ENCODE measurements around the gene NTRK1. TPM values are rescaled to one million over a fixed set of nuclear protein-coding genes. Genes with fewer than 3 reads are reported as not detected.

The NTRK1 gene
- polyA plus RNA-seq, 1 donor, result 0.37 TPM

DNA sequence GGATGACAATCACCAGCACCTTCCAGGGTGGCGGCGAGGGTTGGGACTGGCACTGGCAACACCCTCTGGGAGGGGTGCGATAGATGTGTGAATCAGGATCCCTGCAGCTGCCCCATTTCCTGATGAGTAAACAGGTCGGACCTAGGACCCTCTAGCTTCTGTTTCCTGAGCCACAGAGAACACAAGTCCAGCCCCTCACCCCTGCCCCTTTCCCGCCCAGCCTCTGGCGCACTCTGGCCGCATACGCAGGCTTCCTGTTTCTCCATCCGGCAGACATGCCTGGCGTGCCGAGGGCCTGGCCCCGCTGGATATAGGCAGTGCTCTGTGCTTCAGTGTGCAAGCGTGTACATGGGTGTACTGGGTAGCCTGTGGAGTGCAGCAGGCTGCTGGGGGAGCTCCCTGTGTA is 37.5 kb downstream of the NTRK1 start:
- DNase-seq (ENCODE audit: low read depth), result no peak

DNA sequence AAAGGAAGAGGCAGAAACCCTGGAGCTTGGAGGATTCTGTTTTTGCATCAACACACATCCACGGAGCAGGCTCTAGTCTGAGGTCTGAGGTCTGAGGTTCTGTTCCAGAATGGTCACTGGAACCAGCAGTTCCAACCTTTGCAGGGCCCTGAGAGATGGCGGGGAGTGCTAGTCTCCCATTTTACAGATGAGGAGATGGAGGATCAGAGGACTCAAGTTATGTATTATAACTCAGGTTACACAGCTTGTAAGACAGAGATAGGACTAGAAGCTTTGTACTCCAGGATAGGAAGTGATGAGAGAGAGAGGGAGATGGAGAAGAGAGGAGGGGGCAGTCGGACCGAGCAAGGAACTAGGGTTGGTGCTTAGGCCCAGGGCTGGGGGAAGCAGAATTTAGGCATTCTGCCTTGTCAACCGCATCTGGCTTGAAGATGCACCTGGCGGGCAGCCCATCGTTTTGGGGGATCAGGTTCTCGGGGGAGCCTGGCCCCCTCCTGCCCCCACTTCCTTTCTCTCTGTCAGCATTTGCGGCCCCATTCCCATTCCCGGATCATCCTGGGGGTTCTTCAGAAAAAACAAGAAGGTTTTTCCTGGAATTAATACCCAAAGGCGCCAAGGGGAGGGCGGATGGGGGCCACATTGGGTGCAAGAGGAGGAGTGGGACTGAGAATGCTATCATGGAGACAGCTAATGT is 38.5 kb downstream of the NTRK1 start:
- no peak for DNase-seq (ENCODE audit: low read depth)

DNA sequence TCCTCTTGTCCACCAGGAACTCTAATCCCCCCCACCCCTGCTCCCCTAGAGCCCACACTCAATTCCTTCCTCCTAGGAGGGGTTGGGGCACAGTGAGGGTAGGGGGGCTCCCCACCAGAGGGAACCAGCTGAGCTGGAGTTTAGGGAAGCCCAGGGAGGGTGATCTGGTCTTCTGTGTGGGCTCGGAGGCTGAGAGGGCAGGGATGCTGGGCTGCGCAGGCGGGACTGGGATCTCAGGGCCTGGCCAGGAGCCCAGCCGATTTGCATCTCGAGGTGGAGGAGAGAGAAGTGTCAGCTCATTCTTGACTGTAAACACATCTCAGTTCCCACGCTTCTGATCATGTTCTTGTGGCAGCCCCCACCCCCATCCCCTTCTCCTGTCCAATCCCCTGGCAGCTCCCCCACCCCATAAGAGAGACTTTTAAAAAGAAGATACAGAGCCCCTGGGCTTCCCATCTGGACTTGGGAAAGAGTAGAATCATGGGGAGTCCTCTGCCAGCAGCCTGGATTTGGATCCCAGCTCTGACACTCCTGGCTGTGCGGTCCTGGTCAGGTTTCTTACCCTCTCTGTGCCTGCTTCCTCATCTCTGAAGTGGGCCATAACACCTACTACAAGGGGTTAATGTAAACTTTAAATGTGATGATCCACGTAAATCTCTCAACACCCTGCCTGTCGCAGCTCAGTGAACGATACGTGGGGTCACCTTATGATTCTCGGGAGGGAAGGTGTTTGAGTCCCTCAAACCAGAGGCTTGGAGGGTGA is 39.5 kb downstream of the NTRK1 start:
- DNase-seq (ENCODE audit: low read depth), result no peak

DNA sequence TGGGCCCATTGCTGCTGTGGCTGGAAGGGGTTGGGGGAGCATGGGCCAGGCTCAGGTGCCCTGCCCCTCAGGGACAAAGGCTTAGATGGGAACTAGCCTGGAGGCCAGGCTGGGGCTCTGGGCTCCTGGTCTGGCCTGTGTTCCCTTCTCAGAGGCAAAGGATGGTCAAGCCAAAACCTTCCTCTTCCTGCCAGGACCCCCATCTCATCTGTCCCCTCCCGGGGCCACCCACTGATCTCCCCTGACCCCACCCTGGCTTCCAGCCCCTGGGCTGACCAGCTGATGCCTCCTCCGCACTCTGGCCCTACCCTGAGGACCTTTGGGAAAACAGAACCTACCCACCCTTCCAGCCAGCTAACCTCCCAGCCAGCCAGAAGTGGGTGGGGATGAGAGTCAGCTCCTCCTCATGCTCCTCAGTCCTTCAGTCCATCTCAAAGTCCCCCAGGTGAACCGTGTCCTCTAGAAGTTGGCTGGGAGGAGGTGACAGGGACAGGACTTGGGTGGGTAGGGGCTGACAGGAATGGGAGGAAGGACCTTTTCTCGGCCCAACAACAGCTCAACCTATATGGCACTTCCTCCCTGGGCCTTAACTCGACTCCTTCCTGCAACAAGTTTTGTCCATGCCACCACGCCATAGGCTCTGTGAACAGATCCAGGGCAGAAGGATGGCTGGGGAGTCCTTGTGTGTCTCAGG is 40.4 kb downstream of the NTRK1 start:
- no peak for DNase-seq (ENCODE audit: low read depth)

DNA sequence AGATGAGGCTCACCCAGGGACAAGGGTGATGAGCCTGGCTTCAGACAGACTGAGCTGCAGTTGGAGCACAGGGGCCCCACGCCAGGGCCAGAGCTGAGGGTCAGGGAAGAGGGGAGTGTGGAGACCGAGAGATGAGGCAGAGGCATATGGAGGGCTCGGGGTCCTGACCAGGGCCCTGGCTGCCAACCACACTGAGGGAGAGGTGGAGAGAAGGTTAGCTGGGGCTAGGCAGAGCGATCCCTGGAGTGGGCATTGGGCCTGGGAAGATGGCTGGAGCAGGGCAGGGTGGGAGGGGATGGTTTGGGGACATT is 40.9 kb downstream of the NTRK1 start:
- no peak for DNase-seq (ENCODE audit: low read depth)

DNA sequence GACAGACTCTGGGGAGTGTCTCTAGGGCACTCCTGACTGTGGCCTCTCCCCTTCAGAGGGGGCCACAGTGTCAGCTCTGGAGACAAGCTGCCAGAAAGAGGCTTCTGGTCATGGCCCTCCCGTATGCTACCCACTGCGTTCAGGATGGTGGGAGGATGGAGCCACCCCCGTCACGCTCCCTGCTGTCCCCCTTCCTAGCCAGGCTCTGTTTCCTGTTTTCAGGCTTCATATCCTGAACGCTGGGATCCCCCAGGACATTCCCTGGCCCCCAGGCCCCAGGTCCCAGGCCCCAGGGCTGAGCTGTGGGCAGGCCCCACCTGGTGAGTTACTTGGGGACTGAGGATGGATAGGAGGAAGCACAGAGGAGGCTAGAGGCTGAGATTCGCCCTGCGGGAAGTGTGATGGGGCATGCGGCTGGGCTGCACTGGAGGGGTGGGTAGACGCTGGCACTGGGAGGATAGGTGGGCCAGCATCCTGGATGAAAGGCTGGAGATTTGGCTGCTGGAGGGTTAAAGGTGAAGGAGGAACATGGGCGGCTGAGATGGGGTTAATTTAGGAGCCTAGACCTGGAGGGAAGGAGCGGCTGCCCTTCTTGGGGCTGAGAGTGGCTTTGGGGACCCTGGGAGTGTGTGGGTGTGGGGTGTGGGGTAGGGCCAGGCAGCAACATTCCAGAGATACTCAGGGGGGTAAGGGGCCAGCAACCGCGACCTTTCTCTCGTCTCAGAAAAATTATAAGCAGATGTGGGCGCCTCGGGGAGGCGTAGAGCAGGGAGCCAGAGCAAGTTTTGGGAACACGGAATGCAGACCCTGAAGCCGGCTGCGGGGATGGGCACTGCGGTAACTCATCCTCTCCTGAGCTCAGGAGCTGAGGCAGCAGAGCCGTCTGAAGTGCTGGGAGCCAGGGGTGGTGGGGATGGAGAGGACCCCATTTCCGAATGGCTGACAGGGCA is 41.6 kb downstream of the NTRK1 start:
- no peak for DNase-seq (ENCODE audit: low read depth)

DNA sequence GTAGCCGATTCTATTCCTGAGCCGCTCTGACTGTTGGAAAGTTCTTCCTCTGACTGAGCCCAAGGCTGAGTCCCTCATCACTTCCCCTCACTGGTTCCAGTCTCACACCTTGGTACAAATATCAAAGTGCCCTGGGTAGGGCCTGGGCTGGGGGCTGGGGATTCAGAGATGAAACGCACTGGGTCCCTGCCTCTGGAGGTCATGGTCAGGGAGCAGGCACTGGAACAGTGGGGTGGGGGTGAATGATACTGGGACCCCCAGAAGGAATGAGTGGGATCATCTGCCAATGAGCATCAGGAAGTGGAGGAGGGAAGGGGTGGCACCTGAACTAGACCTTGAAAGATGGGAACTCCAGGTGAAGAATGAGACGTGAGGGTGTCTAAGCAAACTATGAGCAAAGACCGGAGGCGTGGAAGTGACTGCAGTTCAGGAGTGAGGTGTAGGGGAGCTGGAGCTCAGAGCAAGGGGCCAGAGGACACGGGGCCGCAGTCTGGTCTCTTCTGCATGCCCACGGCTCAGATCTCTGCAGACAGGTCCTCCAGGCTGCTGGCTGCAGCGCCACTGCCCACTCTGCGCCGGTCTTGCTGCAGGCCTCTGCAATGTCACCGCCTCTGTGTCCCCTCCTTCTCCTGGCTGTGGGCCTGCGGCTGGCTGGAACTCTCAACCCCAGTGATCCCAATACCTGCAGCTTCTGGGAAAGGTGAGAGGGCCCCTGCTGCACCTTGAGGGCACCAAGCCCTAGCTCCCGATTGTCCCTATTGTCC is 42.8 kb downstream of the NTRK1 start:
- DNase-seq (ENCODE audit: low read depth), result no peak

DNA sequence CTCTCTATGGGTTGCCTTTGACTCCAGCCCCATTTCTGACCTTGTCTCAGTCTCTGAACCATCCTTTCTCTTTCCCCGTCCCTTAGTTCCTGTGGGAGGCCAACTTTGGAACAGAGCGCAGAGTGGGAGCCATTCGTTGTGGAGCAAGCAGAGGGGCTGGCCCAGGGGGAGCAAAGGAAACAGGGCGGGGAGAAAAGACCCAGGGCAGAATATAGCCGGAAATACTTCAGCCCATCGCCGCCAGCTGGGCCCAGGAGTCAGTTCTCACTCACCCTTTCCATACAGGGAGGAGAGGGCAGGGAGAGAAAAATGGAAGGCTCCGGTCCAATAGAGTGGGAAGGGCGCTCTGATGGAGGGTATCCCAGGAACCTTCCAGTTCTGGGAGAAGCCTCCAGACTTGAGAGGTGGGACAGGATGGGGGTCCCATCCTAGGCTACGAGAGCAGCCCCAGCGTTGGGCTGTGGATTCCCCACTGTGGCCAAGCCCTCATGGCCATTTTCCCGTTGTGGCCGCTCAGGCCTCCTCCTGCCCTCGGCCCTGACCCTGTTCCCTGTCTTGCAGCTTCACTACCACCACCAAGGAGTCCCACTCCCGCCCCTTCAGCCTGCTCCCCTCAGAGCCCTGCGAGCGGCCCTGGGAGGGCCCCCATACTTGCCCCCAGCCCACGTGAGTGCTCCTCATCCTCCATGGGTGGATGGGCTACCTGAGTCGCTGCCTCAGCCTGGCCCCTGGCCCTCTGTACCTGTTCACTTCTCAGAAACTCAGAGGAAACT is 43.7 kb downstream of the NTRK1 start:
- DNase-seq (ENCODE audit: low read depth), result no peak

DNA sequence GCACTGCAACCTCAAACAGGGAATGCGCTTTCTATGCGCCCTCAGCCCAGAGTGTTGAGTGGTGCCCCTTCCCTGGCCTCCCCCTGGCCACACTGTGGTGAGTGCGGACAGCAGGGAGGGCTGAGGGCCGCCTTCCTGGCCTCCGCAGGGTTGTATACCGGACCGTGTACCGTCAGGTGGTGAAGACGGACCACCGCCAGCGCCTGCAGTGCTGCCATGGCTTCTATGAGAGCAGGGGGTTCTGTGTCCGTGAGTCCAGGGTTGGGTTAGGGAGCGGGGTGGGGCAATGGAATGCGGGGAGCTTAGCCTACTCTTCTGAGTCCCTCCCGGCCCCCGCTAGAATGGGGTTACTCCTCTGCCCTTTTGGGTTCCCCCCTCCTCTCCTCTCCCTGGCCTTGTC is 44.5 kb downstream of the NTRK1 start:
- no peak for DNase-seq (ENCODE audit: low read depth)

DNA sequence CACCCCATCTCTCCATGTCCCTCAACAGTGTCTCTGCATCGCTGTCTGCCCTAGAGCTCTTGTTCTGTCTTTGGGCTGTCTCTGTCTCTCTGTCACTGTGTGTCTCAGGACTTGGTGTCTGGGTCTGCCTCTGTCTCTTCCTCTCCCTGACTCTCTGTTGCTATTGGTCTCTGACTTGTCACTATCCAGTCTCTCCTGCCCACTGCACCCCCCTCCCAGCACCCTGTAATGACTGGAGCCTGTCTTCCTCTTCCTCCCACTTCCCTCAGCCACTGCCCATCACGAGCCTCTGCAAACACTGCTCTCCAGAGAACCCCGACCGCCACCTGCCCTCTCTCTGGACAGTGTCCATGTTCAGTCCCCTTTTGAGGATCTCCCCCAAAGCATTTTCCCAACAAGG is 45.0 kb downstream of the NTRK1 start:
- no peak for DNase-seq (ENCODE audit: low read depth)

DNA sequence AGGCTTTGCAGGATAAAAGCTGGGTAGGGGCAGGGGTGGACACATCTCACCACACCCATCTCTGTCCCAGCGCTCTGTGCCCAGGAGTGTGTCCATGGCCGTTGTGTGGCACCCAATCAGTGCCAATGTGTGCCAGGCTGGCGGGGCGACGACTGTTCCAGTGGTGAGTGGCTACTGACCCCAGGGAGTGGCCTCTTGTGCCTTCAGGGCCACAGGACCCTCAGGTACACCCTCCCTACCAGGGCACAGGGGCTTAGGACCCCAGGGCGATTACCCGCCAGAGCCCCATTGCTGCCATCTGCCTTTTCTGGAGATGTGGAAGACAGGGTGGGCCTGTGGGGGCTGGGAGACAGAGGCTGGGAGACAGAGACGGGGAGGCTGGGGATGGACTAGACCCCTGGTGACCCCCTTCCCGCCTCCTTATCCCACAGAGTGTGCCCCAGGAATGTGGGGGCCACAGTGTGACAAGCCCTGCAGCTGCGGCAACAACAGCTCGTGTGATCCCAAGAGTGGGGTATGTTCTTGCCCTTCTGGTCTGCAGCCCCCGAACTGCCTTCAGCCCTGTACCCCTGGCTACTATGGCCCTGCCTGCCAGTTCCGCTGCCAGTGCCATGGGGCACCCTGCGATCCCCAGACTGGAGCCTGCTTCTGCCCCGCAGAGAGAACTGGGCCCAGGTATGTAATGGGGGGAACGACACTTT is 45.7 kb downstream of the NTRK1 start:
- no peak for DNase-seq (ENCODE audit: low read depth)

DNA sequence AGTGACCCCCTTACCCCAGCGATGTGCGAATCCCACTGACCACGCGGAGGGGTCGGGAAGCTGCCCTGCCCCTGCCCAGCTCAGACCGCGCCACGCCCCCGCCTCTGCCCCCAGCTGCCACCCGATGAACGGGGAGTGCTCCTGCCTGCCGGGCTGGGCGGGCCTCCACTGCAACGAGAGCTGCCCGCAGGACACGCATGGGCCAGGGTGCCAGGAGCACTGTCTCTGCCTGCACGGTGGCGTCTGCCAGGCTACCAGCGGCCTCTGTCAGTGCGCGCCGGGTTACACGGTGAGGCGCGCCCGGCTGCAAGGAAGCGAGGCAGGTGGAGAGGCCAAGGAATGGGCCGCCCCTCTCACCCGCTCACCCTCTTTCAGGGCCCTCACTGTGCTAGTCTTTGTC is 47.9 kb downstream of the NTRK1 start:
- DNase-seq (ENCODE audit: low read depth), result no peak

DNA sequence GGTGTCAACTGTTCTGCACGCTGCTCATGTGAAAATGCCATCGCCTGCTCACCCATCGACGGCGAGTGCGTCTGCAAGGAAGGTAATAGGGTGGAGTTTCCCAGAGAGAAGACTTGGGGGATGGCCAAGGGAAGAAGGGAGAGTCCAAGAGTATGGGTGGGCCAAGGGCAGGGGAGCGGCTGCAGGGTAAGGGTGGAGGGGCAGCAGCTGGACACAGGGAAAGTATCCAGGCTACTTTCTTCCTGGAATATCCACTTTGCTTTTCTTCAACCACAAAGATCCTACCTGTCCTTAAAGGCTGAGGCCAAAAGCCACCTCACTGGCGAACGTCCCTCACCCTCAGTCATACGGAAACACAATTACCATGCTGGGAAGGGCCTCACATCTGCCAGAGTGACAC is 48.3 kb downstream of the NTRK1 start:
- no peak for DNase-seq (ENCODE audit: low read depth)

DNA sequence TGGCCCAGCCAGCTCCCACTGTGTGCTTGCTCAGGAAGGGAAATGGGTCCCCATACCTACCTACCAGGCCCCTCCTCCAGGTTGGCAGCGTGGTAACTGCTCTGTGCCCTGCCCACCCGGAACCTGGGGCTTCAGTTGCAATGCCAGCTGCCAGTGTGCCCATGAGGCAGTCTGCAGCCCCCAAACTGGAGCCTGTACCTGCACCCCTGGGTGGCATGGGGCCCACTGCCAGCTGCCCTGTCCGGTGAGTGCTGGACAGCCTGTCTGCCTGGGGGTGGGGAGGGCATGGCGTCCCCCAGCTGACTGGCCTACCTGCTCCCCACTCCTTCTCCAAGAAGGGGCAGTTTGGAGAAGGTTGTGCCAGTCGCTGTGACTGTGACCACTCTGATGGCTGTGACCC is 49.0 kb downstream of the NTRK1 start:
- no peak for DNase-seq (ENCODE audit: low read depth)

DNA sequence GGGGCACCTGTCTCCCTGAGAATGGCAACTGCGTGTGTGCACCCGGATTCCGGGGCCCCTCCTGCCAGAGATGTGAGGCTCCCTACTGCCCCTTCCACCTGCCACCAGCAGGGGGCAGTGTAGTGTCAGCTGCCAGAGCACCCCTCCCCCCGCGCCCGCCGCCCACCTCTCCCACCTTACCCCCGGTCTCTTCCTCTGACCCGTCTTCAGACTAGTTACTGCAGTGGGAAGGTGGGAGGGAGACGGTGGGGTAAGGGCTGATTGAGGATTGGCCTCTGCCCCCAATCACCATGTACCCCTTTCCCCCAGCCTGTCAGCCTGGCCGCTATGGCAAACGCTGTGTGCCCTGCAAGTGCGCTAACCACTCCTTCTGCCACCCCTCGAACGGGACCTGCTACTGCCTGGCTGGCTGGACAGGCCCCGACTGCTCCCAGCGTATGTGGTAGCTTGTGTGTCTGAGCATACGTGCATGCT is 49.7 kb downstream of the NTRK1 start:
- DNase-seq (ENCODE audit: low read depth), result no peak

DNA sequence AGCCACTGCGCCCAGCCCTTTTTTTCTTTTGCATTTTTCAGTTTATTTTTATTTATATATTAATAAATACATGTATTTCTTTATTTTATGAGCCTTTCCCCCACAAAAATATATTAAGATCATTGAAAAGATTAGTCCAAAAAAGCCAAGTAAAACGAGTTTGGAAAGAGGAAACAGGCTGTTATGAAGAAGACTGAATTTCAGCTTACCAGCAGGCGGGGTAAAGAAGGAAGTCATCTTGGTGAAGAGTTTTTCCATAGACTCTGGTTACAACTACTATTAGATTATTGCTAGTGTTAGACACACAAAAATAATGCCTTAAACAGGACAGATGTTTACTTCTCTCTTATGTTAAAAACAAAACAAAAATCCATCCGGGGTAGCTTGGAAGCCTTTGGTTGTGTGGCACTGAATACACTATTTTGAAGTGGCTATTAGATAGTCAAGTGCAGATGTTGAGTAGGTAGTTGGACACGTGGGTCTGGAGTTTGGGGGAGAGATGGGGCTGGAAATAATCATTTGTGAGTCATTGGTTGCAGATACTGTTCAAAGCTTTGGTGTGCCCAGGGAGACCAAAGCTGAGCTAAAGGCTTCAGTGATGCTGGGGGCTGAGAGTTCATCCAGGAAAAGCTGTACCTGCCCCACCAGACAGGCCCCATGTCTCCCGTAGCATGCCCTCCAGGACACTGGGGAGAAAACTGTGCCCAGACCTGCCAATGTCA is 51.1 kb downstream of the NTRK1 start:
- DNase-seq (ENCODE audit: low read depth), result no peak

DNA sequence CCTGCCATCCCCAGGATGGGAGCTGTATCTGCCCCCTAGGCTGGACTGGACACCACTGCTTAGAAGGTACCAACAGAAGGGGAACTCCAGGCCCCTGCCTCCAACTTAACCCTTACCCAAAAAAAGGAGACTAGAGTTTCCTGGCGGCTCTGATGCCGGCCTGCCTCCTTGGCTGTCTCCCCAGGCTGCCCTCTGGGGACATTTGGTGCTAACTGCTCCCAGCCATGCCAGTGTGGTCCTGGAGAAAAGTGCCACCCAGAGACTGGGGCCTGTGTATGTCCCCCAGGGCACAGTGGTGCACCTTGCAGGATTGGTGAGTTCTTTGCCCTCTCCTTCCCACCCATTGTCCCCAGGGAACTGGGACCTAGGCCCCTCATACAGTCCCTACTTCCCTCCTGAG is 51.6 kb downstream of the NTRK1 start:
- no peak for DNase-seq (ENCODE audit: low read depth)

DNA sequence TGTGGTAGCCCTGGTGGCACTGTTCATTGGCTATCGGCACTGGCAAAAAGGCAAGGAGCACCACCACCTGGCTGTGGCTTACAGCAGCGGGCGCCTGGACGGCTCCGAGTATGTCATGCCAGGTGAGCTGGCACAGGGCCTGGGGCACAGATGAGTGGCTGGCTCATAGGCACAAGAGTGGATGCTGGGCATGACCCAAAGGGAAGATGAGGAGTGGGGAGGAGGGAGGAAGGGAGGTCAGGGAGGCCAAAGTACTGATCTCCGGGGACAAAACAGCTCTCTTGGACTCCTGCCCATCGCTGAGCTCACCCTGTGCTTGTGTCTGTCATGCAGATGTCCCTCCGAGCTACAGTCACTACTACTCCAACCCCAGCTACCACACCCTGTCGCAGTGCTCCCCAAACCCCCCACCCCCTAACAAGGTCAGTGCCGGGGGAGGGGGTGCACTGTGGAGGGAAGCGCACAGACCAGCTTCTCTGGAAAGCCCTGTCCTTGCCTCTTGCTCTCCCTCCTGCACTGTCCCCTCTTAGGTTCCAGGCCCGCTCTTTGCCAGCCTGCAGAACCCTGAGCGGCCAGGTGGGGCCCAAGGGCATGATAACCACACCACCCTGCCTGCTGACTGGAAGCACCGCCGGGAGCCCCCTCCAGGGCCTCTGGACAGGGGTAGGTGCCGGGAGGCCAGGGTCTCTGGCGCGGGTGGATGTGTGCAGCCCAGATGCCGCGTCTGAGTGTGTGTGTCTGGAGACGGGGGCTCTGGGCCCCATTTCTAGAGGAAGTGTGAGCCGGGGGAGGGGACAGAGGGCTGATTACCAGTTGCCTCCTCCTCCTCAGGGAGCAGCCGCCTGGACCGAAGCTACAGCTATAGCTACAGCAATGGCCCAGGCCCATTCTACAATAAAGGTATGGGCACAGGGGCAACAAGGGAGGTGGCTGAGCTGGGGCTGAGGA is 52.5 kb downstream of the NTRK1 start:
- DNase-seq (ENCODE audit: low read depth), result no peak
